ENCODE results near the gene NLRP6. TPM values are rescaled to one million over a fixed set of nuclear protein-coding genes. Genes with fewer than 3 reads are reported as not detected.
"Not testable (repeated sequence)": the region's sequence is repeated elsewhere in the genome, so short reads cannot be mapped to it uniquely, and the experiment has no call there.

NLRP6 gene
- total RNA-seq, 2 experiments from 2014 or later: 14.4 to 14.7 TPM

DNA sequence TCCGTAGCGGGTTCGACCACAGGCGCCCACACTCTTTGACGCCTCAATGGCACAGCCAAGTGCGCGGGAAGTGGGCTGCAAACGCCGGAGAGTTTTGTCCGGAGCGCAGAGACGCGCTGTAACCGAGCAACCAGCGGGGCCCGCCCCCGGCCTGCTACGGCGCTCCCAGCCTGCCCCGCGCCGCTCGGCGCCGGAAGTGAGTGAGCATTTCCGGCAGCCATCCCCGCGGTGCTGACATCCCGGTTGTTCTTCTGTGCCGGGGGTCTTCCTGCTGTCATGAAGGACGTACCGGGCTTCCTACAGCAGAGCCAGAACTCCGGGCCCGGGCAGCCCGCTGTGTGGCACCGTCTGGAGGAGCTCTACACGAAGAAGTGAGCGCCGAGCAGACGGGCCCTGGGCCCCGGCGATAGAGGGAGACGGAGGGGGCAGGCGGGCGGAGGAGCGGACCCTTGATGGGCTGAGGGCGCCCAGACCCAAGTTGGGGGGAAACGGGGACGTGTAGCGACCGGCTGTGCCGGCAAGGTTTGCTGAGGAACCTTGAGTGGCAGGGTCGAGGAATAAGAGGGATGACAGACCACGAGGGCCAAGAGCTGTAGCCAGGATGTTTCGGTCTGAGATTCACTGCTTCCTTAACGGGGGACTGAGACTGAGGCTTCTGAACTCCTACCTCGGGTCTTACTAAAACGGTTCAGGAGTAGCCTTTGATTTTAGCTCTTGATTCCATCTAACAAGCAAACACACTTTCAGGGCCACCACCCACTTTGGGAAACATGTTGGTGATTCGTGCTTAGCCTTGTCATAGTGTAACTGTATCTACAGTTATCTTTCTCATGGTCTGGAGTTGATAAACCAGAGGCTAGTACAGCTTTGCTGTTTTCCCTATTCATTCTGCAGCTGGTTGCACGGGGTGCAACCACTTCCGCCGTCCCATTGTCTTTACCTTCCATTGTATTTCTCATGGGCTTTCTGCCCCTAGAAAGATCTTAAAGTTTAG is 41.1 kb upstream of the NLRP6 start, which contains the start of gene PSMD13:
TSS of gene PSMD13 (plus strand) at position 203 of the 994 bp plus-strand sequence. CDS start at position 277, 74 bp downstream.
- no peaks in the 10 kb centered on the region for H3K27me3 Mint-ChIP-seq
- Histone ChIP-seq H3K4me3 (ENCODE audit: low read length) (peak within 1 kb of the TSS; percentile 91), H3K36me3 (ENCODE audit: insufficient read depth, low read length) (peaks cover 29% of the 10 kb centered on the region), H3K4me1 (ENCODE audit: insufficient read depth, low read length) (peaks cover 27% of the 10 kb centered on the region), H3K9me3 (ENCODE audit: control insufficient read depth in 1 of 2, insufficient read depth in 1 of 2, low read length in 2 of 2) (no peaks in the 10 kb centered on the region), H3K27me3 (ENCODE audit: control insufficient read depth in 1 of 2, insufficient read depth in 2 of 2, low read length in 2 of 2) (no peaks in the 10 kb centered on the region), H3K27ac (ENCODE audit: low read depth in 1 of 2, low read length in 2 of 2) (peak within 1 kb of the TSS; percentile 97 to 100)
- ATAC-seq (ENCODE audit: poor library complexity): peak; percentile 79
- DNase-seq: peak; percentile 76 to 94 (median 84)
- peaks cover 55% of the 10 kb centered on the region for H3K4me1 Mint-ChIP-seq (ENCODE audit: low read depth)
- peak within 1 kb of the TSS; percentile 91 for H3K27ac Mint-ChIP-seq
- intact Hi-C loops (cut with DNase I, micrococcal nuclease): loop anchor here (1.0 to 10.0 kb wide), 6 partner anchors 30 to 568 kb away; partner anchors contain the start of genes BET1L (in 2 of the 2), RIC8A (in 2 of the 2), RNH1 (in 2 of the 2) and PGGHG (in 1 of the 2)
- peak; percentile 31 for TF ChIP-seq CTCF (IDR thresholded peaks at IDR 0.05)
- H3K9me3 Mint-ChIP-seq: no peaks in the 10 kb centered on the region
- peak within 1 kb of the TSS; percentile 100 for H3K4me3 Mint-ChIP-seq
- peaks cover 56% of the 10 kb centered on the region for H3K36me3 Mint-ChIP-seq (ENCODE audit: low read depth)
- CTCF ChIA-PET: interaction anchor here (0.9 to 2.5 kb wide), 3 partner anchors 14 to 80 kb away, joined by 3 to 11 read pairs (median 4); no protein-coding TSS in a partner anchor
- POLR2A ChIA-PET: interaction anchor here (0.6 to 5.4 kb wide), 14 partner anchors 14 to 269 kb away, joined by 3 to 79 read pairs (median 6); partner anchors contain the start of genes BET1L, PGGHG, RIC8A and RNH1

- peaks cover 63% of the 10 kb centered on the region for H3K4me1 Mint-ChIP-seq (ENCODE audit: low read depth)
- peaks cover 64% of the 10 kb centered on the region for H3K36me3 Mint-ChIP-seq (ENCODE audit: low read depth)
These were observed 39.9 kb upstream of the NLRP6 start for GRCh38 chr11:238346-238745.

GRCh38 chr11:240315-240714 is 37.9 kb upstream of the NLRP6 start:
- Mint-ChIP-seq H3K27ac (no peak overlapping the region), H3K4me3 (no peak overlapping the region), H3K27me3 (no peaks in the 10 kb centered on the region), H3K9me3 (no peaks in the 10 kb centered on the region), H3K36me3 (ENCODE audit: low read depth) (peaks cover 81% of the 10 kb centered on the region), H3K4me1 (ENCODE audit: low read depth) (peaks cover 59% of the 10 kb centered on the region)
- Histone ChIP-seq H3K27ac (ENCODE audit: low read depth in 1 of 2, low read length in 2 of 2) (no peak overlapping the region), H3K27me3 (ENCODE audit: control insufficient read depth in 1 of 2, insufficient read depth in 2 of 2, low read length in 2 of 2) (no peaks in the 10 kb centered on the region), H3K9me3 (ENCODE audit: control insufficient read depth in 1 of 2, insufficient read depth in 1 of 2, low read length in 2 of 2) (no peaks in the 10 kb centered on the region), H3K4me3 (ENCODE audit: low read length) (no peak overlapping the region), H3K4me1 (ENCODE audit: insufficient read depth, low read length) (peaks cover 26% of the 10 kb centered on the region), H3K36me3 (ENCODE audit: insufficient read depth, low read length) (peaks cover 48% of the 10 kb centered on the region)
- intact Hi-C loops (cut with DNase I, micrococcal nuclease): no loop called here
- TF ChIP-seq CTCF (IDR thresholded peaks at IDR 0.05): no peak
- DNase-seq (no peak), ATAC-seq (ENCODE audit: poor library complexity) (no peak)
- ChIA-PET CTCF (interaction anchor here (2.0 kb wide), 1 partner anchor 10 kb away, joined by 9 read pairs; no protein-coding TSS in a partner anchor), POLR2A (no interaction called here)

More at GRCh38 chr11:238346-238745, 39.9 kb upstream of the NLRP6 start:
- intact Hi-C loops (cut with DNase I, micrococcal nuclease): loop anchor here (1.0 to 10.0 kb wide), 4 partner anchors 29 to 566 kb away; partner anchors contain the start of genes PGGHG (in 1 of the 2), PIDD1 (in 1 of the 2) and RPLP2 (in 1 of the 2)
- Mint-ChIP-seq H3K4me3 (peak overlapping the region; percentile 100), H3K27ac (peak overlapping the region; percentile 91)
- ChIA-PET POLR2A (interaction anchor here (0.7 to 5.4 kb wide), 8 partner anchors 13 to 268 kb away, joined by 3 to 79 read pairs (median 10); partner anchors contain the start of genes BET1L, PGGHG, RIC8A and RNH1), CTCF (interaction anchor here (1.7 to 2.5 kb wide), 2 partner anchors 13 to 79 kb away, joined by 4 to 11 read pairs; no protein-coding TSS in a partner anchor)
- H3K4me3 ChIP-seq (ENCODE audit: low read length); H3K9me3 ChIP-seq (ENCODE audit: control insufficient read depth in 1 of 2, insufficient read depth in 1 of 2, low read length in 2 of 2); H3K9me3 Mint-ChIP-seq; H3K27me3 Mint-ChIP-seq; H3K27ac ChIP-seq (ENCODE audit: low read depth in 1 of 2, low read length in 2 of 2); ATAC-seq (ENCODE audit: poor library complexity); H3K27me3 ChIP-seq (ENCODE audit: control insufficient read depth in 1 of 2, insufficient read depth in 2 of 2, low read length in 2 of 2); DNase-seq: not testable (repeated sequence)
- Histone ChIP-seq H3K4me1 (ENCODE audit: insufficient read depth, low read length) (peaks cover 27% of the 10 kb centered on the region), H3K36me3 (ENCODE audit: insufficient read depth, low read length) (peaks cover 28% of the 10 kb centered on the region)

Data from CD4-positive, alpha-beta T cell (primary cell).